Measurements from ENCODE around the gene MEIS1.

GRCh38 chr2:66437109-66437690, 2.3 kb downstream of the MEIS1 start:
- TF ChIP-seq CTCF (IDR thresholded peaks at IDR 0.05): no peak
- TF ChIP-seq POLR2AphosphoS5 (IDR thresholded peaks at IDR 0.05): no peak
- no peak for TF ChIP-seq POLR2A (IDR thresholded peaks at IDR 0.05)
